K562 (cell line): ENCODE measurements around the gene TNFRSF6B. TPM values are rescaled to one million over a fixed set of nuclear protein-coding genes. Genes with fewer than 3 reads are reported as not detected.

Source experiments
- DACH1 ChIP-seq: fragments of 450-650 bp; IDR thresholded peaks from 2 replicates; pipeline ENCODE4 v1.6.1; 2018; ENCODE audit not compliant: partially characterized antibody
- EHMT2 ChIP-seq: fragments of 450-650 bp; IDR thresholded peaks from 2 replicates; pipeline ENCODE4 v1.6.1; 2018; ENCODE audit warnings: antibody characterized with exemption
- GATA2 ChIP-seq: sonication (generic); formaldehyde crosslinking; IDR thresholded peaks from 2 replicates; pipeline ENCODE4 v1.4.0; 2020; ENCODE audit warnings: mild to moderate bottlenecking, missing genetic modification reagents
- HNRNPK ChIP-seq: fragments of 200-400 bp; formaldehyde crosslinking; IDR thresholded peaks from one replicate; pipeline ENCODE4 v1.6.1; 2018; ENCODE audit warnings: mild to moderate bottlenecking, low read depth, low read length; ENCODE audit not compliant: poor library complexity, severe bottlenecking
- KLF13 ChIP-seq: fragments of 450-650 bp; IDR thresholded peaks from 2 replicates; pipeline ENCODE4 v1.6.1; 2016; ENCODE audit warnings: missing genetic modification characterization, low read depth, mild to moderate bottlenecking, missing compliant biosample characterization, moderate library complexity, borderline replicate concordance
- MAFK ChIP-seq: IDR thresholded peaks from 2 replicates; pipeline ENCODE4 v1.6.1; 2011; ENCODE audit warnings: low read length, improper control_type of control experiment
- MAX ChIP-seq: sonication (generic); formaldehyde crosslinking; IDR thresholded peaks from 2 replicates; pipeline ENCODE4 v1.9.0; 2022; ENCODE audit warnings: mild to moderate bottlenecking, missing genetic modification reagents
- MTA2 ChIP-seq: fragments of 450-650 bp; IDR thresholded peaks from 2 replicates; pipeline ENCODE4 v1.6.1; 2016; ENCODE audit warnings: low read depth
- RREB1 ChIP-seq: fragments of 250-450 bp; sonication (Bioruptor Pico); IDR thresholded peaks from 2 replicates; pipeline ENCODE4 v1.4.0; 2020
- SAFB2 ChIP-seq: fragments of 200-400 bp; formaldehyde crosslinking; IDR thresholded peaks from 2 replicates; pipeline ENCODE4 v1.6.1; 2018; ENCODE audit warnings: borderline replicate concordance, low read length, low read depth, moderate library complexity; ENCODE audit not compliant: severe bottlenecking
- TOE1 ChIP-seq, 2 experiments: fragments of 450-650 bp in 1 of 2; sonication (generic) in 1 of 2; formaldehyde crosslinking in 1 of 2; IDR thresholded peaks; 2 replicates each; pipeline versions ENCODE4 v1.7.1 to v1.8.0; 2016 to 2022; ENCODE audit warnings: borderline replicate concordance in 2 of 2, mild to moderate bottlenecking in 2 of 2, antibody characterized with exemption in 1 of 2, inconsistent platforms in 1 of 2, low read depth in 1 of 2, missing genetic modification reagents in 1 of 2, moderate library complexity in 1 of 2
- UBTF ChIP-seq, 2 experiments: IDR thresholded peaks; 2 replicates each; pipeline ENCODE4 v1.6.1; 2012; ENCODE audit warnings: improper control_type of control experiment in 2 of 2, low read depth in 2 of 2, low read length in 2 of 2, borderline replicate concordance in 1 of 2
- ZNF197 ChIP-seq: fragments of 200-800 bp; sonication (Bioruptor generic); IDR thresholded peaks from 2 replicates; pipeline ENCODE4 v1.6.1; 2016; ENCODE audit warnings: low read depth, missing genetic modification characterization, missing compliant biosample characterization
- ZNF316 ChIP-seq: fragments of 450-650 bp; IDR thresholded peaks from 2 replicates; pipeline ENCODE4 v1.6.1; 2016
- ZNF436 ChIP-seq: fragments of 250-450, 450-650 bp; sonication (Bioruptor Pico); formaldehyde crosslinking; IDR thresholded peaks from 2 replicates; pipeline ENCODE4 v1.7.0; 2020; ENCODE audit warnings: mild to moderate bottlenecking
- ZNF444 ChIP-seq: fragments of 250-450 bp; sonication (Bioruptor Pico); IDR thresholded peaks from 2 replicates; pipeline ENCODE4 v1.4.0; 2020; ENCODE audit warnings: mild to moderate bottlenecking, moderate library complexity
- ZNF76 ChIP-seq: fragments of 250-450 bp; sonication (Bioruptor Pico); IDR thresholded peaks from 2 replicates; pipeline ENCODE4 v1.4.0; 2020; ENCODE audit warnings: mild to moderate bottlenecking, moderate library complexity, borderline replicate concordance
- polyA plus RNA-seq, 8 experiments: library from polyadenylated mRNA; depleted of rRNA in 4 of 8; stranded (reverse) in 5 of 8; unstranded in 3 of 8; fragments of >200 nt; fragmentation: Nextera tagmentation in 2 of 8; fragmentation: Illumina TruSeq in 1 of 8; extraction: Ambion mirVana in 2 of 8; extraction: Trizol in 1 of 8; gene quantifications; 2 replicates each; pipeline versions ENCODE4 v1.2.1 to v1.2.3, GENCODE V29; 2011 to 2014; ENCODE audit warnings: inconsistent platforms in 1 of 8, missing spikeins in 1 of 8
- total RNA-seq, 7 experiments: library from RNA; depleted of rRNA in 6 of 7; stranded (reverse); fragments of >200 nt in 6 of 7; fragmentation: Illumina TruSeq in 2 of 7; extraction: Trizol in 2 of 7; gene quantifications; 2 replicates each; pipeline versions ENCODE4 v1.2.1 to v1.2.3, GENCODE V29; 2011 to 2021; ENCODE audit warnings: low replicate concordance in 1 of 7

The TNFRSF6B gene
- total and polyA plus RNA-seq, 9 of the 15 experiments (the other 6 are each of a cell fraction or from before 2014, with no cell fraction given): 0.10 to 3.5 (median 0.32) TPM; not detected in 6

- TF ChIP-seq ZNF444 (CRISPR knock-in tag) (peak; percentile 41; the same call in 1 of the 2 replicates), EHMT2 (peak; percentile 99), ZNF436 (CRISPR knock-in tag) (no peak), ZNF316 (no peak), RREB1 (CRISPR knock-in tag) (no peak), ZNF76 (CRISPR knock-in tag) (no peak), ZNF197 (CRISPR knock-in tag) (no peak), UBTF (IDR thresholded peaks at IDR 0.05; ENCODE audit: borderline replicate concordance in 1 of 2, low read depth in 2 of 2, low read length in 2 of 2) (peak; percentile 77 to 85; a peak in 2 of 4 replicates), HNRNPK (peak; percentile 56), SAFB2 (no peak), KLF13 (tag) (peak; percentile 45; the same call in 1 of the 2 replicates), TOE1 (IDR thresholded peaks at IDR 0.05; ENCODE audit: borderline replicate concordance) (0 out of 2 replicates have a peak, but pooled peaks have one; percentile 43), TOE1 (CRISPR knock-in tag; IDR thresholded peaks at IDR 0.05; ENCODE audit: borderline replicate concordance, low read depth) (peak; percentile 88; the same call in 1 of the 2 replicates), MTA2 (no peak), MAX (peak; percentile 60; the same call in 1 of the 2 replicates), GATA2 (CRISPR knock-in tag) (no peak), MAFK (no peak), DACH1 (no peak)
Measured at GRCh38 chr20:63653041-63653973, 43.1 kb upstream of the TNFRSF6B start, which contains the start of gene STMN3 (continued).
